ENCODE results near the gene NFX1. TPM values are rescaled to one million over a fixed set of nuclear protein-coding genes. Genes with fewer than 3 reads are reported as not detected.

NFX1 gene
- total and polyA plus RNA-seq, 10 of the 15 experiments (the other 5 are each of a cell fraction or from before 2014, with no cell fraction given), result 11.9 to 45.1 (median 36.1) TPM

GRCh38 chr9:33350310-33350709 lies 60.0 kb downstream of the NFX1 start:
- H3K27ac ChIP-seq (ENCODE audit: control insufficient read depth, insufficient read depth), result no peak overlapping the region
- no peak overlapping the region for H2AFZ ChIP-seq (ENCODE audit: control insufficient read depth, low read depth, low read length)
- H3K79me2 ChIP-seq (ENCODE audit: control insufficient read depth, insufficient read depth, low read length), result no peaks in the 10 kb centered on the region
- SMC1A ChIA-PET (ENCODE audit: uncharacterized antibody, unreplicated experiment), result no interaction called here
- ATAC-seq, result no peak
- H3K9me3 ChIP-seq (replicated peaks; ENCODE audit: control insufficient read depth, insufficient read depth, low read length), result no peaks in the 10 kb centered on the region
- intact Hi-C loops (cut with micrococcal nuclease; ENCODE audit: unreplicated experiment) (no loop called here), in situ Hi-C loops (cut with MboI) (no loop called here)
- FAIRE-seq, result no peak
- no TSS peak for BruUV-seq (replicated peaks)
- WGBS (ENCODE audit: insufficient coverage, insufficient replicate concordance, low lambda C conversion rate, missing lambda C conversion rate), result 50% methylated on average over 2 of the region's 2 CpGs
- RAD21 ChIA-PET (ENCODE audit: unreplicated experiment), result no interaction called here
- H3K27me3 ChIP-seq (replicated peaks in 1 of 2; ENCODE audit: control insufficient read depth in 2 of 2, insufficient read depth in 2 of 2, low read length in 1 of 2), result no peaks in the 10 kb centered on the region
- no peak overlapping the region for H3K4me3 ChIP-seq
- CTCF ChIA-PET, result interaction anchor here (1.4 to 1.9 kb wide), 3 partner anchors 10 to 25 kb away, joined by 3 to 8 read pairs (median 4); no protein-coding TSS in a partner anchor
- H4K20me1 ChIP-seq (ENCODE audit: control insufficient read depth, insufficient read depth), result no peaks in the 10 kb centered on the region
- peaks cover 6 to 24% of the 10 kb centered on the region in 2 experiments for H3K36me3 ChIP-seq (ENCODE audit: control insufficient read depth in 2 of 2, insufficient read depth in 2 of 2, low read length in 1 of 2)
- H3K9ac ChIP-seq (ENCODE audit: control insufficient read depth, insufficient read depth, low read length), result no peak overlapping the region
- DNase-seq (ENCODE audit: low read depth, low spot score), result no peak
- H3K4me2 ChIP-seq (ENCODE audit: control insufficient read depth, insufficient read depth), result no peak overlapping the region
- no peaks in the 10 kb centered on the region for H3K4me1 ChIP-seq (ENCODE audit: control insufficient read depth, insufficient read depth, low read length)
- POLR2A ChIA-PET, result interaction anchor here (0.9 kb wide), 1 partner anchor 74 kb away, joined by 11 read pairs; no protein-coding TSS in a partner anchor
- no peak for TF ChIP-seq CBFB (IDR thresholded peaks at IDR 0.05; ENCODE audit: low read depth)
- no peak for TF ChIP-seq RELB (IDR thresholded peaks at IDR 0.05; ENCODE audit: low read depth)
- TF ChIP-seq CEBPZ (IDR thresholded peaks at IDR 0.05; ENCODE audit: low read depth, low read length), result no peak
- no peak for TF ChIP-seq ASH2L (IDR thresholded peaks at IDR 0.05; ENCODE audit: borderline replicate concordance, low read depth)
- TF ChIP-seq TARDBP (IDR thresholded peaks at IDR 0.05; ENCODE audit: borderline replicate concordance), result no peak
- no peak for TF ChIP-seq MAX (IDR thresholded peaks at IDR 0.05; ENCODE audit: low read depth, low read length)
- TF ChIP-seq BHLHE40 (IDR thresholded peaks at IDR 0.05; ENCODE audit: borderline replicate concordance in 1 of 2, low read depth in 2 of 2, low read length in 1 of 2), result no peak
- no peak for TF ChIP-seq NFIC (IDR thresholded peaks at IDR 0.05; ENCODE audit: low read depth, low read length)
- no peak for TF ChIP-seq PRDM15 (CRISPR knock-in tag; IDR thresholded peaks at IDR 0.05)
- TF ChIP-seq ZNF217 (IDR thresholded peaks at IDR 0.05), result no peak
- TF ChIP-seq TCF3 (IDR thresholded peaks at IDR 0.05; ENCODE audit: borderline replicate concordance, insufficient read depth, low read depth, low read length), result no peak
- no peak for TF ChIP-seq ZZZ3 (IDR thresholded peaks at IDR 0.05; ENCODE audit: control insufficient read depth, insufficient read length, low read depth)
- no peak for TF ChIP-seq TCF7 (IDR thresholded peaks at IDR 0.05; ENCODE audit: borderline replicate concordance)
- no peak for TF ChIP-seq ZNF207 (IDR thresholded peaks at IDR 0.05; ENCODE audit: borderline replicate concordance)
- TF ChIP-seq ZNF274 (IDR thresholded peaks at IDR 0.05; ENCODE audit: insufficient read depth, insufficient read length), result no peak

Data from GM12878 (cell line).